GM12874 (cell line): Measurements from ENCODE around the gene CSN2.

Source experiments
- TF ChIP-seq, protein P1 (sequence below): IDR thresholded peaks from 2 replicates; pipeline ENCODE4 v1.5.1; 2011; ENCODE audit warnings: low read depth, mild to moderate bottlenecking, control low read depth, low read length, moderate library complexity; ENCODE audit not compliant: insufficient read depth

Gene CSN2

DNA sequence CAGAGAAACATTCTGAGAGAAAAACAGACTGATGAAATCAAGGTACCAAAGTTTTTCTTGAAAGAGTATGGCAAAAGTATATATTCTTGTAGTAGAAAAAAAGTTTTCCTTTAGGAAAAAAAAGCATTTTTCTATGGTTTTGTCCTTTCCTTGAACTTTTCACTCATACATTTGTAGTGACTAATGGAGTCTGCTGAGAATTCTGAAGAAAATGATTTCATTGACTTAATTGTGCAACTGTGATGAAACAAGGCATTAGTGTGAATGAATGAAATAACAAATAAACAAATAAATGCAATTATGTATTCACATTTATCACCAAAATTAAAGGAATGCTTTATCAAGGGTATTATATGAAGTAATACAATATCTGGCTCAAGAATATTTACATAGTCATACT is 29.0 kb downstream of the CSN2 start:
- TF ChIP-seq, protein P1, sequence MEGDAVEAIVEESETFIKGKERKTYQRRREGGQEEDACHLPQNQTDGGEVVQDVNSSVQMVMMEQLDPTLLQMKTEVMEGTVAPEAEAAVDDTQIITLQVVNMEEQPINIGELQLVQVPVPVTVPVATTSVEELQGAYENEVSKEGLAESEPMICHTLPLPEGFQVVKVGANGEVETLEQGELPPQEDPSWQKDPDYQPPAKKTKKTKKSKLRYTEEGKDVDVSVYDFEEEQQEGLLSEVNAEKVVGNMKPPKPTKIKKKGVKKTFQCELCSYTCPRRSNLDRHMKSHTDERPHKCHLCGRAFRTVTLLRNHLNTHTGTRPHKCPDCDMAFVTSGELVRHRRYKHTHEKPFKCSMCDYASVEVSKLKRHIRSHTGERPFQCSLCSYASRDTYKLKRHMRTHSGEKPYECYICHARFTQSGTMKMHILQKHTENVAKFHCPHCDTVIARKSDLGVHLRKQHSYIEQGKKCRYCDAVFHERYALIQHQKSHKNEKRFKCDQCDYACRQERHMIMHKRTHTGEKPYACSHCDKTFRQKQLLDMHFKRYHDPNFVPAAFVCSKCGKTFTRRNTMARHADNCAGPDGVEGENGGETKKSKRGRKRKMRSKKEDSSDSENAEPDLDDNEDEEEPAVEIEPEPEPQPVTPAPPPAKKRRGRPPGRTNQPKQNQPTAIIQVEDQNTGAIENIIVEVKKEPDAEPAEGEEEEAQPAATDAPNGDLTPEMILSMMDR = no peak

DNA sequence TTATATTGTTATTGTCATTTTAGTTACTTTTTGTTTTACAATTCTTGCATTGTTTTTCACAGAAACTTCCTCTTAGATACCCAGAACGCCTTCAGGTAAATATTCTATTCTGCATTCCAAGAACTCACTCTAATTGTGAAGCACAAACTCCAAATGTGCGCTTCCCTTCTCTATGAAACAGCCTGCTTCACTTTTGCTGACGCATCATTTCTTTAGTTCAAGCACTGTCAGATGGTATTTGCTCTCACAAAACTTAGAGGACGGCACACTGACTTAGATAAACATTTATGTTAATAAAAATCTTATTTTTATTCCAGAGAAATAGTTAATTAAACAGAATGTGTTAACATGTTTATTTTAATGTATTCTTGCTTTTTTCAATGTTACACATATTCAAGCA is 31.4 kb downstream of the CSN2 start:
- TF ChIP-seq, protein P1 = no peak

DNA sequence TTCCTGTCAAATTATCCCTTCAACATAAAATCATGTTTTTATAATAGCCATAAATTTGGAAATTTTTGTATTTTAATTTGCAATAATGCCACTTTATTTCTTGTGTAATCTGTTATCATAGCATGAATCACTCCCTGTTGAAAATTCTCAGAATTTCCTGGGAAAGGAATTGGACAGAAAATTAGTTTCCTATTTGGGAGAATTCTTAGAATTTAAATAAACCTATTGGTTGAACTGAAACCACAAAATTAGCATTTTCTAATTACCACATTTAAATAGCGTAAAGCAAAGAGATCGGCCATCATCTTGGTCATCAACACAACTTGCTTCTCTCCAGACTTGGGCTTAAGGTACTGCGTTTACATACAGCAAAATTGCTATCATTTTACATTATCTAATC is 34.8 kb downstream of the CSN2 start, which contains the start of gene CSN1S1:
Gene CSN1S1 (plus strand): TSS at position 301 of the 400 bp plus-strand sequence. CDS start 1,488 bp downstream, outside the sequence.
- TF ChIP-seq, protein P1 = no peak

DNA sequence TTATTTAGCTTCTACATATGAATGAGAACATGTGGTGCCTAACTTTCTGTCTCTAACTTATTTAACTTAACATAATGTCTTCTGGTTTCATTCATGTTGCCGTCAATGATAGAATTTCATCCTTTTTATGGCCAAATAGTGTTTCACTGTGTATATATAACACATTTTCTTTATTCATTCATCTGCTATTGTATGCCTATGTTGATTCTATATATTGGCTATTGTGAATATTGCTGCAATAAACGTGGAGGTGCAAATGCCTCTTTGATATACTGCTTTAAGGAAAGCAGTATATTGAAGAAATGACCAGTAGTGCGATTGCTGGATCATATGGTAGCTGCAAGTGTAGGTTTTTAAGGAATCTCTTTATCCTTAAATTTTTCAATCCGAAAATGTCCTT is 44.7 kb downstream of the CSN2 start:
- TF ChIP-seq, protein P1 = no peak

DNA sequence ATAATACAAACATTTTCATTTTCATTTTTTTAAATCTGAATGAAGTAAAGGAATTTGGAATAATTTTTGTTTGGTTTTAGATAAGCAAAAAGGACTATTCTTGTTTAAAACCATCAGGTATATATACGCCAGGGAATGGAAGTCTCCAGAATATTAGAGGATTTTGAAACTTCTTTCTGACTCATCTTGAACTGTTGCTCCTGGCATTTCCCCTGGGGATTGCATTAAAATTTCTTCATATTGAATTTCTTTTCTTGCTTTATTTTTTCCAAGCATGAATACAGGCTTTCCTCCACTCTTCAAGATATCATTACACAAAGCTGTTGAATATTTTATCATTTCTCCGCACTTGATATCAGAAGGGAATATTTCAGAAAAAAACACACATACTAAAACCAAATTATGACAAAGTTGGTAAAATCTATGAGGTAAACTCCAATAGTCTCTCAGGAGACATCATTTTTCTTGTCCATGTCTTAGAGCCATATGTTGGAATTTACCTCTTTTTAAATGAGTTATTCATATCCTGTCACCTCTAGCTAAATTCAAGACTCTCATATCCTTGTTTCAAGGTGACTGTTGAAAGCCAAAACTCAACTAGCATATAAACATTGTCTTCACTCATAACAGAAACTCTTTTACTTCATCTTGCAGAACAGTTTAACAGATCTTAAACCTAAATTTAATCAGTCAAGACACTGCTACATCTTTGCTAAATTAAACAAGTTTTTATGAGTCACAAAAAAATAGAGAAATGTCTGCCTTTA is 55.3 kb downstream of the CSN2 start:
- TF ChIP-seq, protein P1 = no peak

DNA sequence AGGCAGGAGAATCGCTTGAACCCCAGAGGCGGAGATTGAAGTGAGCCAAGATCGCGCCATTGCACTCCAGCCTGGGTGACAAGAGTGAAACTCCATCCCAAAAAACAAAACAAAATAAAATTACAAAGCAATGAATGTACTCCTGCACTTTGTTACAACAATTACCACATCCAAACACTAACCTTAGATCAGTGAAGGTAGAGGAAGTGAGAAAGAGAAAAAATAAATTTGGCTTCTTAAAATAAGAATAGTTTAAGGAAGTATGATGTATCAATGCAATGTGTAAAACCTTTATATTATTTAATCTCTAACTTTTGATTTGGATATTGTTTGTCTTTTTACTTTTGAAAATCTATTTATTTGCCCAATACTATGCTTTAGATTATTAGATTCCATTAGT is 56.3 kb downstream of the CSN2 start:
- TF ChIP-seq, protein P1 = no peak

DNA sequence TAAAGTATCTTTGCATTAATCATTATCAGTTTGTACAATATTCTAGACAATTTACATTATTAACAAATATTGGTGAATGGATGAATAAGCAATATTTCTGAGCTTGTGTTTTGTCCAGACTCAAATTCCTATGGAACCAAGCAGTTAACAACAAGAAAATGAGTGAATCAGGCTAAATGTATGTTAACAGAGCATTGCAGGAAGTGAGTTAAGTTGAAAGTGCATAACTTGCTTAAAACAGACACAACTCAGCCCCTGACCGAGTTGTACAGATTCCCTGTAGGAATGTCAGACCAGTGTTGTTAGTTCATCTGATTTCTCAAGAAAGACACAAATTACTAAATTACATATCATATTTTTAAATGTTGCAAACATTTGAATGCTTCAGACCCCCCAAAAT is 58.4 kb downstream of the CSN2 start:
- TF ChIP-seq, protein P1 = no peak
